ENCODE results near the gene CCDC200.
"Not testable (repeated sequence)": the region's sequence is repeated elsewhere in the genome, so short reads cannot be mapped to it uniquely, and the experiment has no call there.

Gene CCDC200
- total RNA-seq, result 0 to 0.24 reads per million in 2 donors

DNA sequence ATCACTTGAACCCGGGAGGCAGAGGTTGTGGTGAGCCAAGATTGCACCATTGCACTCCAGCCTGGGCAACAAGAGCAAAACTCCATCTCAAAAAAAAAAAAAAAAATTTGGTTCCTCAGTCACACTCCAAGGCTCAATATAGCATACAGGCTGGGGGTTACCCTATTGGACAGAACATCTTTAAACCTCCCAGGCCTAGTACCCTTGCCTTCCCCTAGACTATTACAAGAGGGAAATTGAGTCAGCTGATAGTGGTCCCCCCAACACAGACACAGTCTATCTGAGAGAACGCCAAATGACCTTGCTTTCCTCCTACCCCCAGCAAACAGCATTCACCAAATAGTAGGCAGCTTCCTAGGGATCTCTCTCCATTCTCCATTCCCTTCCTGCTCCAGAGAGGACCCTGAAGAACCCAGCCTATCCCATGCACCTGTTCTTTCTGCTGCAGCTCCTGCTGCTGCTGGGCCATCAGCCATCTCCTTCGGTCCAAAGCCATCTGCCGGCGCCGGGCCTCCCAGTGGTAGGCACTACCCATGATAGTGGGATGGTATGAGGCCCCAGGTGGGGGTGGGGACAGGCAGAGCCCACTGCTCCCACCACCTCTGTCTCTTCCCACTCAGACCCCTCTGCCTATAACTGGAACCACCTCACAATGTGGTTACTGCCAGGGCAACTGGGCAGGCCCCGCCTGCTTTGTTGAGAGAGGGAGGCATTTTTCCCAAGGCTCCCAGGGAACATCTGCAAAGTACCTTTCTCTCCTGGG, at the start of gene CCDC200:
CCDC200 (minus strand) TSS at position 604 of the 763 bp plus-strand sequence; CDS start at position 535, 69 bp downstream.
- not testable (repeated sequence) for DNase-seq

- DNase-seq, result not testable (repeated sequence)
These were observed 44.5 kb upstream of the CCDC200 start for GRCh38 chr17:43272914-43273313.

DNA sequence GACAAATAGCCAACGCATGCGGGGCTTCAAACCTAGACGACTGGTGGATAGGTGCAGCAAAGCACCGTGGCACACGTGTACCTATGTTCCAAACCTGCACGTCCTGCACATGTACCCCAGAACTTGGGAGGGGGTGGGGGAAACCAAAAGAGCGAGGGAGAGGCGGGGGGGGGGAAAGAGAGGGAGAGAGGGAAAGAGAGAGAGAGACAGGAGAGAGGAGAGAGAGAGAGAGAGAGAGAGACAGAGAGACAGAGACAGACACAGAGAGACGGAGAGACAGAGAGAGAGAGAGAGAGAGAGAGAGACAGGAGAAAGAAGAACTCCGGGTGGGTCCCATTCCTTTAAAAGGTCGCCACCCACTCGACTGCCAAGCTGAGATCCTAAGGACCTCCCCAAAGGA, 44.1 kb upstream of the CCDC200 start:
- not testable (repeated sequence) for DNase-seq

GRCh38 chr17:43270552-43271504, 42.4 kb upstream of the CCDC200 start:
- DNase-seq, result not testable (repeated sequence)

DNA sequence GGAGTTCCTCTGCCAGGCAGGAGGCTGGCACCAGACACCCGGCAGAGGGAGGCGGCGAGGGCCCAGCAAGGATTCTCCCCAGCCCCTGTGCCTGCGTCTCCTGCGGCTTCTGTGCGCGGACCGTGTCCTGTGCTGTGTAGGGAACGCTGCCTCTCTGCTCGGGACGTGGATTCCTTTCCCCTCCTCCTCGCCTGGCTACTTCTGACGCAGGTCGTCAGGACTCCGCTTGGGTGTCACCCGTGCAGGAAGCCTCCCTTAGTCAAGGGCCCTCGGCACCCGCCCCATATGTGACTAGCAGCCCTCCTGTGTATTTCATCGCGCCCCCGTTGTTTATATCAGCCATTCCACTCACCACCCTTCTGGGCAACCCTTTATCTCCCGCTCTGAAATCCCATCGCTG, 18.0 kb upstream of the CCDC200 start:
- DNase-seq, result not testable (repeated sequence)

- DNase-seq, result not testable (repeated sequence)
These were observed 12.4 kb upstream of the CCDC200 start for GRCh38 chr17:43240596-43241352.

DNA sequence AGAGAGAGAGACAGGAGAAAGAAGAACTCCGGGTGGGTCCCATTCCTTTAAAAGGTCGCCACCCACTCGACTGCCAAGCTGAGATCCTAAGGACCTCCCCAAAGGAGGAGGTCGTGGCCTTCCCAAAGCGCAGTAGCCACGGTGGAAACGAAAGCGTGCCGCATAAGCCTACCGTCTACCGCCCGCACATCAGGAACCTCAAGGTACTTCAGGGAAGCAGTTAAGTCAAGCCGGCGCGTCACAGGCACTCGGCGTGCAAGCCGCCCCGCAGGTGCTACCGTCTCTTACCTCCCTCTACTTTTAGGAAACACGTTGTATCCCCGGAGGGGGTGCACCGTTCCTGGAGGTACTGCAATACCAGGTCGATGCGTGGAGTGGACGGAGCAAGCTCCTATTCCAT, 11.2 kb upstream of the CCDC200 start:
- not testable (repeated sequence) for DNase-seq

DNA sequence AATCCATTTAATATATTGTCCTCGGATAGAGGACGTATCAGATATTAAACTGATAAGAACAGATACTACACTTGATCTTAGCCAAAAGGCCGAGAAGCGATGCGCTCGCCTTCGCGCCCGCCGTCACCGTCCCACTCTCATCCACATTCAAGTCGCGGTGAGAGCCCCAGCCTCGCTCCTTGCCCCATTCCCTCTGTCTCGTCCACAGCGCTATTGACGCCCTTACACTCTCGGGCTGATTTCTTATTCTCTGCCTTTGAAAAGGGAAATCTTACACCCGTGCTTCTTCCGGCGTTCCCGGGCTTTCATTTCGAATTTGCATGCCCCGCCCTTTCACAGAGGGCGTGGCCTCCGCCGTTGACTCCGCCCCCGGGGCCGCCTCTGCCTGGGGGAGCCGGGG, 5.5 kb upstream of the CCDC200 start, which contains the start of gene RNU2-1:
RNU2-1 (minus strand) TSS at position 101 of the 400 bp plus-strand sequence.
- DNase-seq, result not testable (repeated sequence)

DNA sequence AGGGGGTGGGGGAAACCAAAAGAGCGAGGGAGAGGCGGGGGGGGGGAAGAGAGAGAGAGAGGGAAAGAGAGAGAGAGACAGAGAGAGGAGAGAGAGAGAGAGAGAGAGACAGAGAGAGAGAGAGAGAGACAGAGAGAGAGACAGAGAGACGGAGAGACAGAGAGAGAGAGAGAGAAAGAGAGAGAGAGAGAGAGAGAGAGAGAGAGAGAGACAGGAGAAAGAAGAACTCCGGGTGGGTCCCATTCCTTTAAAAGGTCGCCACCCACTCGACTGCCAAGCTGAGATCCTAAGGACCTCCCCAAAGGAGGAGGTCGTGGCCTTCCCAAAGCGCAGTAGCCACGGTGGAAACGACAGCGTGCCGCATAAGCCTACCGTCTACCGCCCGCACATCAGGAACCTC, 4.8 kb upstream of the CCDC200 start:
- DNase-seq, result not testable (repeated sequence)

GRCh38 chr17:43232021-43232699, 3.7 kb upstream of the CCDC200 start:
- DNase-seq, result peak; percentile 23

DNA sequence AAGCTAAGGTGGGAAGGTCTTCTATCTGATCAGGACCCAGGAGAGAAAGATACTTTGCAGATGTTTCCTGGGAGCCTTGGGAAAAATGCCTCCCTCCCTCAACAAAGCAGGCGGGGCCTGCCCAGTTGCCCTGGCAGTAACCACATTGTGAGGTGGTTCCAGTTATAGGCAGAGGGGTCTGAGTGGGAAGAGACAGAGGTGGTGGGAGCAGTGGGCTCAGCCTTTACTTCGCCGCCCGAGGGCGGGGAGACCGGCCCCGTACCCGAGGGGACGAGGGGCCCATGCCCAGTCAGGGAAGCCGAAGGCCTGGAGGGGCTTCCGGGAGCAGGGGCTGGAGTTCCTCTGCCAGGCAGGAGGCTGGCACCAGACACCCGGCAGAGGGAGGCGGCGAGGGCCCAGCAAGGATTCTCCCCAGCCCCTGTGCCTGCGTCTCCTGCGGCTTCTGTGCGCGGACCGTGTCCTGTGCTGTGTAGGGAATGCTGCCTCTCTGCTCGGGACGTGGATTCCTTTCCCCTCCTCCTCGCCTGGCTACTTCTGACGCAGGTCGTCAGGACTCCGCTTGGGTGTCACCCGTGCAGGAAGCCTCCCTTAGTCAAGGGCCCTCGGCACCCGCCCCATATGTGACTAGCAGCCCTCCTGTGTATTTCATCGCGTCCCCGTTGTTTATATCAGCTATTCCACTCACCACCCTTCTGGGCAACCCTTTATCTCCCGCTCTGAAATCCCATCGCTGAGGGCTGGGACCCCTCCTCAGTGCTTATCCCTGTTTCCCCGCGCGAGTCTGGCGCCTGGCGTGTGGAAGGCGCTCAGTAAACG, 3.0 kb upstream of the CCDC200 start:
- DNase-seq, result not testable (repeated sequence)

DNA sequence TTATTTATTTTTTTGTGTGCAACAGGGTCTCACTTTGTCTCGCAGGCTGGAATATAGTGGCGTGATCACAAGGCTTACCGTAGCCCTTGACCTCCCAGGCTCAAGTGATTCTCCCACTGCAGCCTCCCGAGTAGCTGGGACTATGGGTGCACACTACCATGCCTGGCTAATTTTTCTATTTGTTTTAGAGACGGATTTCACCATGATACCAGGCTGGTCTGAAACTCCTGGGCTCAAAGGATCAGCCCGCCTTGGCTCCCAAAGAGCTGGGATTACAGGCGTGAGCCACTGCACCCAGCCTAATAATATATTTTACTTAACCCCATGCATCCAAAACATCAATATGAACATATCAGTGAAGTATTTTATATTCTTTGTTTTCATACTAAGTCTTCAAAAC, 2.0 kb downstream of the CCDC200 start:
- DNase-seq, result no peak

DNA sequence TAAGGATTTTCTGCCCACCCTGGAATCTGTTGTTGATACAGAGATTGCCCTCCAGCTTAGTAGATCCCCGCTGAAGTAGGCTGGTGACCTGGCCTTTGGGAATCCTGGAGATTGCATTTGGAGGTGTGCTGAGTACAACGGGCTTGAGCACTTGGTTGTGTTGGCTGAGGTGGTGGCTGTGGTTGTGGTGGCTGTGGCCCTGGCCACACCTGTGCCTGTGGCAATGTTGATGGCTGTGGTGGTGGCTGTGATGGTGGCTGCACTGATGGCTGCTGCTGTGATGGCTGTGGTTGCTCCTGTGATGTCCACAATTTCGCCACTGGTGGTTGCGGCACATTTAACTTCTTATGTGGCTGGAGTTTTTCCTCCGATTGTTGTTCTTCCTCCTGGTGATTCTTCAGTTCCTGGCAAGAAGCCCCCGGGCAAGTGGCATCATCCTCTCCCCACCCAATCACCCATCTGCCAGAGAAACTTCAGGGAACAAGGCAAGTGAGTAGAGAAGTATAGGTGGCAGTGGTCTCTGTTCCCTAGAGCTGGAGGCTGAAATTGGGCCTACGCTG, 4.2 kb downstream of the CCDC200 start:
- no peak for DNase-seq

GRCh38 chr17:43220511-43221125, 7.8 kb downstream of the CCDC200 start:
- no peak for DNase-seq

GRCh38 chr17:43219746-43220380, 8.6 kb downstream of the CCDC200 start:
- DNase-seq, result no peak

DNA sequence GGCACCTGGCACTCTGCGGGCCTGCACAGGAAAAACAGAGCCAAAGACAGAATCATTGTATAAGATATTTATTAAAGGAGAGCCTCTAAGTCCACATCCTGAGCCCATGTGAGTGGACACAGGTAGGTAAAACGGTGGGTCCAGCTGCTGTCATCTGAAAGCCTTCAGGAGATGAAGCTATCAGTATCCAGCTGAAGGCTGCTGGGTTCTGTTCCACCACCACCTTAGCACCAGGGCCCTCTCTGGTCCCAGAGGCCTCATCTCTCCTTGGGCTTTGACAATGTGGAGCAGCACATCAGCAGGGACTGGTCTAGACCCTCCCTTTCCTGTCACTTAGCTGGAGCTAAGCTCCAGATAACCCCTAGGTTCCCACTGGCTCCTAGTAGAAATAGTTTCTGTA, 9.4 kb downstream of the CCDC200 start:
- no peak for DNase-seq

GRCh38 chr17:43217614-43218087, 10.8 kb downstream of the CCDC200 start:
- DNase-seq, result no peak

- no peak for DNase-seq
These were observed 11.4 kb downstream of the CCDC200 start for GRCh38 chr17:43216762-43217613.

DNA sequence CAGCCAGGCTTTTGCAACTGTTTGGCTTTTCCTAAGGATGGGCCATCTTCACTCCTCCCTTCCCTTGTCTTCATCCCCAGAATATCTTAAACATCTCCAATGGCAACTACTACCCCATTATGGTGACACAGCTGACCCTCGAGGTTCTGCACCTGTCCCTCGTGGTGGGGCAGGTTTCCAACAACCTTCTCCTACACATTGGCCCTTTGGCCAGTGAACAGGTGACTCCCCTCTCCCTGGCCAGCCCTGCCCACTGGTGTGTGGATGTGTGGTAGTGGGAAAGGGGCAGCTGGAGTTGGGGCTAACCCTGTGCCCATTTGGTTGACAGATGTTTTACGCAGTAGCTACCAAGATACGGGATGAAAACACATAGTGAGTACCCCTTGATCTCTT, 12.1 kb downstream of the CCDC200 start:
- no peak for DNase-seq

Measured in T-helper 9 cell (primary cell).